KMS-11 (cell line): ENCODE data around the gene RAB3GAP2.

ENCODE experiments used
- H2AFZ ChIP-seq: fragments of 200-600 bp; sonication (generic); 2 replicates; pipeline ENCODE4 v1.6.1; 2016; ENCODE audit warnings: antibody characterized with exemption, mixed run types, low read depth
- H3K27ac ChIP-seq: fragments of 200-600 bp; sonication (generic); 2 replicates; pipeline ENCODE4 v1.6.1; 2016; ENCODE audit warnings: mild to moderate bottlenecking, mixed run types
- H3K27me3 ChIP-seq: fragments of 200-600 bp; sonication (generic); 2 replicates; pipeline ENCODE4 v1.6.1; 2017; ENCODE audit warnings: mild to moderate bottlenecking, low read depth, mixed run types, moderate library complexity; ENCODE audit not compliant: insufficient read depth
- H3K36me3 ChIP-seq: fragments of 200-600 bp; sonication (generic); 2 replicates; pipeline ENCODE4 v1.6.1; 2017; ENCODE audit warnings: mild to moderate bottlenecking, mixed run types; ENCODE audit not compliant: insufficient read depth
- H3K4me1 ChIP-seq: fragments of 200-600 bp; sonication (generic); 2 replicates; pipeline ENCODE4 v1.6.1; 2016; ENCODE audit warnings: mild to moderate bottlenecking, low read depth, mixed run types; ENCODE audit not compliant: poor library complexity, severe bottlenecking
- H3K4me2 ChIP-seq: fragments of 200-600 bp; sonication (generic); 2 replicates; pipeline ENCODE4 v1.7.0; 2016; ENCODE audit warnings: mild to moderate bottlenecking, mixed run types
- H3K4me3 ChIP-seq: fragments of 200-600 bp; sonication (generic); IDR thresholded peaks from 2 replicates; pipeline ENCODE4 v1.6.1; 2017; ENCODE audit warnings: low read depth, low read length, mixed read lengths; ENCODE audit not compliant: insufficient read depth
- H3K79me2 ChIP-seq: fragments of 200-600 bp; sonication (generic); 2 replicates; pipeline ENCODE4 v1.6.1; 2016; ENCODE audit warnings: low read depth, mixed run types; ENCODE audit not compliant: insufficient read depth
- H3K9ac ChIP-seq: fragments of 200-600 bp; sonication (generic); 2 replicates; pipeline ENCODE4 v1.6.1; 2016; ENCODE audit warnings: mild to moderate bottlenecking, mixed run types
- H4K20me1 ChIP-seq: fragments of 200-600 bp; sonication (generic); 2 replicates; pipeline ENCODE4 v1.6.1; 2016; ENCODE audit warnings: mild to moderate bottlenecking, mixed run types; ENCODE audit not compliant: insufficient read depth
- TF ChIP-seq, protein P1 (sequence below): fragments of 200-600 bp; sonication (generic); conservative IDR thresholded peaks from 2 replicates; pipeline ENCODE4 v1.6.1; 2017; ENCODE audit warnings: low read depth, mild to moderate bottlenecking, antibody characterized with exemption, low read length, moderate library complexity, mixed read lengths

Gene RAB3GAP2

DNA sequence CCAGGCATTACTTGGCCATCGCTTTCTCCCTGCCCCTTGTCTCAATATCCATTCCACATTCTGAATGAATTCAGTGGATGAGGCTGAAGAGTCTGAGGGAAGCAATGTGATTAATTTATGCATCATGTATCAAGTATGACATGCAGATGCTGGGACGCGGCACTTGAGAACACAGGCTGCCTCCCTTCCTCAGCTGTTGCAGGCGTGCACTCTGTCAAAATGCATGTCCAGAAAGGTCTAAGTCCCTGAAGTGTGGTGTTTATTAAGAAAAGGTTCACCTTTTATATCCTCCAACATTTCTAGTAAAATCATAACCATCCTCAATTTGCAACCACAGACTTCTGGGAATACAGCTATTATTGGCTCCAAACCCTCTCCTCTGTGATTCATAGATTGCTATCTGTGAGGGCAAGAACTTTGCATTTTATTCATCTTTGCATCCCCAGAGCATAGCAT is 22.6 kb upstream of the RAB3GAP2 start:
- no peaks in the 10 kb centered on the region for H3K27me3 ChIP-seq
- H3K36me3 ChIP-seq: no peaks in the 10 kb centered on the region
- peaks cover 4% of the 10 kb centered on the region for H3K4me1 ChIP-seq
- no peak overlapping the region for H3K4me3 ChIP-seq
- H3K4me2 ChIP-seq: no peak overlapping the region
- no peak overlapping the region for H3K9ac ChIP-seq
- H3K27ac ChIP-seq: no peak overlapping the region
- TF ChIP-seq, protein P1, sequence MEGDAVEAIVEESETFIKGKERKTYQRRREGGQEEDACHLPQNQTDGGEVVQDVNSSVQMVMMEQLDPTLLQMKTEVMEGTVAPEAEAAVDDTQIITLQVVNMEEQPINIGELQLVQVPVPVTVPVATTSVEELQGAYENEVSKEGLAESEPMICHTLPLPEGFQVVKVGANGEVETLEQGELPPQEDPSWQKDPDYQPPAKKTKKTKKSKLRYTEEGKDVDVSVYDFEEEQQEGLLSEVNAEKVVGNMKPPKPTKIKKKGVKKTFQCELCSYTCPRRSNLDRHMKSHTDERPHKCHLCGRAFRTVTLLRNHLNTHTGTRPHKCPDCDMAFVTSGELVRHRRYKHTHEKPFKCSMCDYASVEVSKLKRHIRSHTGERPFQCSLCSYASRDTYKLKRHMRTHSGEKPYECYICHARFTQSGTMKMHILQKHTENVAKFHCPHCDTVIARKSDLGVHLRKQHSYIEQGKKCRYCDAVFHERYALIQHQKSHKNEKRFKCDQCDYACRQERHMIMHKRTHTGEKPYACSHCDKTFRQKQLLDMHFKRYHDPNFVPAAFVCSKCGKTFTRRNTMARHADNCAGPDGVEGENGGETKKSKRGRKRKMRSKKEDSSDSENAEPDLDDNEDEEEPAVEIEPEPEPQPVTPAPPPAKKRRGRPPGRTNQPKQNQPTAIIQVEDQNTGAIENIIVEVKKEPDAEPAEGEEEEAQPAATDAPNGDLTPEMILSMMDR: no peak
- H2AFZ ChIP-seq: no peak overlapping the region
- no peaks in the 10 kb centered on the region for H4K20me1 ChIP-seq
- no peaks in the 10 kb centered on the region for H3K79me2 ChIP-seq

DNA sequence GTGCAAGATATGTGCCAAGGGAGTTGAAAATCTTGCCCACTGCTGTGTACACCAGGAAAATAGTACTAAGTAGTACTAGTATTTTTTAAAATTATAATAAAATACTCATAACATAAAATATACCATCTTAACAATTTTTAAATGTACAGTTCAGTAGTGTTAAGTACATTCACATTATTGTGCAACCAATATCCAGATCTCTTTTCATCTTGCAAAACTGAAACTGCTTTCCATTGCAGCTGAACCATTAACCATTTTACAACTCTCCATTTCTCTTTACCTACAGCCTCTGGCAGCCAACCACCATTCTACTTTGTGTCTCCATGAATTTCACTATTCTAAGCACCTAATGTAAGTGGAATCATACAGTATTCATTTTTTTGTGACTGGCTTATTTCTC is 19.3 kb upstream of the RAB3GAP2 start:
- Histone ChIP-seq H3K4me2 (no peak overlapping the region), H3K79me2 (no peaks in the 10 kb centered on the region), H3K9ac (no peak overlapping the region), H4K20me1 (no peaks in the 10 kb centered on the region), H2AFZ (no peak overlapping the region), H3K36me3 (no peaks in the 10 kb centered on the region), H3K27ac (no peak overlapping the region), H3K27me3 (no peaks in the 10 kb centered on the region), H3K4me3 (no peak overlapping the region), H3K4me1 (peaks cover 4% of the 10 kb centered on the region)
- TF ChIP-seq, protein P1: no peak

DNA sequence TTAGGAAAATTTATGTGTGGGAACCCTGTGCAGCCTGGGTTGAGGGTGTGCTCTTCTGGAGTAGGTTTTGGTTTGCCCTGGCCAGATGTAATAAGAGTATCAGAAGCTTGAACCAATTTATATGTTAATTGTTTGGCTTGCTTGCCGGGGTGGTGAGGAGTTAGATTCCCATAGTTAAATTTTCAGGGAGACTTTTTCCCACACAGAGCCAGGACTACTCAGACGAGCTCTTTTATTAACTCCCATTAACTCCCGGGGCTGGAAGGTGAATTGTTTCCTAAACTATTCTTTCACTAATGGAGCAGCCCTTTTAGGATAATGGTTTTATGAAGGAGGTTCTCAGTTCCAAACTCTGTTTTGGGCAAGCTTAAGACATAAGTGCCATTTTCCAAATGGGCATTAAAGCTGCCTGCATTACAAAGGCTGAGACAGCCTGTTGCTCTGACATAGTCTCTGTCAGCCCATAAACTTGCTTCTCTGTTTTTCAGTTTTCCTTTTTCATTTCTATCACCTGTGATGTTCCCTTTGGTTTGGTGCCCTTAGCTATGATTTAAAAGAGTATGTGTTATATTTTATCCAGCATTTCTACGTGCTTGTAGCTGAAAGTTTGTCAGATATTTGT is 18.0 kb upstream of the RAB3GAP2 start:
- H2AFZ ChIP-seq: no peak overlapping the region
- no peak overlapping the region for H3K27ac ChIP-seq
- H3K27me3 ChIP-seq: no peaks in the 10 kb centered on the region
- TF ChIP-seq, protein P1: no peak
- no peaks in the 10 kb centered on the region for H4K20me1 ChIP-seq
- no peak overlapping the region for H3K9ac ChIP-seq
- H3K4me2 ChIP-seq: no peak overlapping the region
- no peaks in the 10 kb centered on the region for H3K36me3 ChIP-seq
- H3K4me1 ChIP-seq: peaks cover 4% of the 10 kb centered on the region
- no peaks in the 10 kb centered on the region for H3K79me2 ChIP-seq
- H3K4me3 ChIP-seq: no peak overlapping the region

DNA sequence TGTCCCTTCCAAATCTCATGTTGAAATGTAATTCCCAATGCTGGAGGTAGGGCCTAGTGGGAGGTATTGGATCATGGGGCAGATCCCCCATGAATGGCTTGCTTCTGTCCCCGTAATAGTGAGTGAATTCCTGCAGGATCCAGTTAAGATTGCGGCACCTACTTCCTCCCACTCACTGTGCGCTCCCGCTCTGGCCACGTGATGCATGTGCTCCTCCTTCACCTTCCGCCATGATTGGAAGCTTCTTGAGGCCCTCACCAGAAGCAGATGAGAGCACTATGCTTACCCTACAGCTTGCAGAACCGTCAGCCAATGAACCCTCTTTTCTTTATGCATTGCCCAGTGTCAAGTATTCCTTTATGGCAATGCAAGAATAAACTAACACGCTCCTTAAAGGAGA is 14.9 kb upstream of the RAB3GAP2 start:
- Histone ChIP-seq H3K27ac (no peak overlapping the region), H3K4me1 (peaks cover 4% of the 10 kb centered on the region), H4K20me1 (no peaks in the 10 kb centered on the region), H3K9ac (no peak overlapping the region), H2AFZ (no peak overlapping the region), H3K27me3 (no peaks in the 10 kb centered on the region), H3K79me2 (no peaks in the 10 kb centered on the region), H3K4me2 (no peak overlapping the region), H3K36me3 (no peaks in the 10 kb centered on the region), H3K4me3 (no peak overlapping the region)
- TF ChIP-seq, protein P1: no peak
